Adrenal gland (tissue), 5 donors: ENCODE measurements around the gene C21orf58.

Experiments
- CTCF ChIP-seq, 6 experiments: fragments of 450-650 bp in 4 of 6; fragments of 200-600 bp in 2 of 6; sonication (generic) in 1 of 6; IDR thresholded peaks; 1 replicate in 5 of 6; 2 replicates in 1 of 6; pipeline versions ENCODE4 v1.5.1 to v1.8.0; 2016 to 2021; ENCODE audit warnings: antibody characterized with exemption in 6 of 6, mild to moderate bottlenecking in 2 of 6, moderate library complexity in 1 of 6
- POLR2A ChIP-seq, 2 donors: fragments of 450-650 bp; IDR thresholded peaks; one replicate each; pipeline ENCODE4 v1.6.1; 2017; ENCODE audit warnings: antibody characterized with exemption in 2 of 2, mild to moderate bottlenecking in 2 of 2, moderate library complexity in 1 of 2
- donor health status: DM: no; HTN: no; CAD: no.

- TF ChIP-seq POLR2A (IDR thresholded peaks at IDR 0.05) (no peak), CTCF (IDR thresholded peaks at IDR 0.05) (no peak)
Observed at GRCh38 chr21:46289655-46290179, 34.0 kb downstream of the C21orf58 start.
